GM21786 (cell line): ENCODE measurements around the gene CYP46A1.
A peak's percentile ranks its signal among the peaks of the same experiment; 100 is the strongest.
"Not testable (repeated sequence)": the region's sequence is repeated elsewhere in the genome, so short reads cannot be mapped to it uniquely, and the experiment has no call there.

Source experiments
- ATAC-seq: cut with Tn5 transposase; IDR thresholded peaks from one replicate; pipeline ENCODE4 v1.9.1; 2021; ENCODE audit not compliant: unreplicated experiment

The CYP46A1 gene

GRCh38 chr14:99656171-99656570 is 27.9 kb upstream of the CYP46A1 start:
- no peak for ATAC-seq

- ATAC-seq = no peak
Measured at GRCh38 chr14:99657645-99658155, 26.4 kb upstream of the CYP46A1 start.

GRCh38 chr14:99658218-99658845 is 25.8 kb upstream of the CYP46A1 start:
- no peak for ATAC-seq

DNA sequence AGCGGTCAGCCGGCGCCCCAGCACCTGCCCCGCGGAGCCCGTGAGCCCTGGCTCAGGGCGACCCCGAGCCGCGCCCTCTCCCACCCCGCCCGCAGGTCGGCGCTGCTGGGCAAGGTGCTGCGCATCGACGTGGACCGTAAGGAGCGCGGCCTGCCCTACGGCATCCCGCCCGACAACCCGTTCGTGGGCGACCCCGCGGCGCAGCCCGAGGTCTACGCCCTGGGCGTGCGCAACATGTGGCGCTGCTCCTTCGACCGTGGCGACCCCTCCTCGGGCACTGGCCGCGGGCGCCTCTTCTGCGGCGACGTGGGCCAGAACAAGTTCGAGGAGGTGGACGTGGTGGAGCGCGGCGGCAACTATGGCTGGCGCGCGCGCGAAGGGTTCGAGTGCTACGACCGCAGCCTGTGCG is 24.8 kb upstream of the CYP46A1 start:
- ATAC-seq = no peak

- no peak for ATAC-seq
Measured at GRCh38 chr14:99660006-99660566, 24.0 kb upstream of the CYP46A1 start.

DNA sequence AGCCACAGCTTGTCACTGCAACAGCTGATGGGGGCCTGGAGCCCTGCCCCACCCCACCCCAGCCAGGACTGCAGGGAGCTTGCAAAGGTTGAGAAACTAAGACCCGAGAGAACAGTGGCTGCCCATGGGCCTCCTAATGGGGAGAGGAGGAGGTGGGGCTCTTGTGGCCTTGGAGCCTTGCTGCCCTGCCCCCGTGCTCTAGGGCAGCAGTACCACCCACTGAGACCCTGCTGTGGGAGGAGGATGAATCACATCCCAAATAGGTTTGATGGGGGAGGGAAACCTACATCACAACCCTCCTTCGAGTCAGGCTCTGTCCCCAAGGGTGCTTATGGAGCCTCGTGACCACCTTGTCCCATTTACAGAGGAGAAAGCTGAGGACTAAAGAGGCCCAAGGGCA is 23.3 kb upstream of the CYP46A1 start:
- no peak for ATAC-seq

DNA sequence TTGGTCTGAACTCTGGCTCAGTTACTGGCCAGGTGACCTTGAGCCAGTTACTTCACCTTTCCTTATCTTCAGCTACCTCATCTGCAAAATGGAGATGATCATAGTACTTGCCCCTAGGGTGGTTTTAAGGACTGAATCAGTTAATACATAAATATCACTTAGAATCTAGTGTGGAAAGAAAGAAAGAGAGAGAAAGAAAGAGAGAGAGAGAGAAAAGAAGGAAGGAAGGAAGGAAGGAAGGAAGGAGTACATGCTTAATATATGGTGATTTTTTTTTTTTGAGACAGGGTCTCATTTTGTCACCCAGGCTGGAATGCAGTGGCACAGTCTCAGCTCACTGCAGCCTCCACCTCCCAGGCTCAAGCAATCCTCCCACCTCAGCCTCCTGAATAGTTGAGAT is 22.9 kb upstream of the CYP46A1 start:
- ATAC-seq = not testable (repeated sequence)

- ATAC-seq = no peak
Measured at GRCh38 chr14:99662846-99663245, 21.3 kb upstream of the CYP46A1 start.

DNA sequence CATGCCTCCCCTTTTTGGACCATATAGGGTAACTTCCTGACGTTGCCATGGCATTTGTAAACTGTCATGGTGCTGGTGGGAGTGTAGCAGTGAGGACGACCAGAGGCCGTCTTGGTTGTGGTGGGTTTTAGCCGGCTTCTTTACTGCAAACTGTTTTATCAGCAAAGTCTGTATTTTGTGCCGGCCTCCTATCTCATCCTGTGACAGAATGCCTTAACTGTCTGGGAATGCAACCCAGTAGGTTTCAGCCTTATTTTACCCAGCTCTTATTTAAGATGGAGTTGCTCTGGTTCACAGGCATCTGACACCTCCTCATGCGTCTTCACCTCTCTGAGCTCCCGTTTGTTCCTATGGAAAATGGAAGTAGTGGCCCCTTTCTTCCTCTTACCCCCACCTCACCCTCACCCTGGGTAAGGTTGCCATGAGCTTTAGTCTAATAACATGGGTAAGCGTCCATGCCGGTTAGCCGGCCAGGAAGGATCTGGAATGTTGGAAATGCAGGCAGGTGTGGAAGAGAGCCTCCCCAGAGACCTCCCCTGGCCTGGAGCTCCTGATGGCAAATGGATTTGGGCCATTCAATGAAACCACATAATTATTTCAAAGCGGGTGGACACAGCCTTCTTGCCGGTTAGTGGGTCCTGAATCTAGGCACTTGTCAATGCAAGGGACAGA is 20.6 kb upstream of the CYP46A1 start:
- ATAC-seq = no peak

DNA sequence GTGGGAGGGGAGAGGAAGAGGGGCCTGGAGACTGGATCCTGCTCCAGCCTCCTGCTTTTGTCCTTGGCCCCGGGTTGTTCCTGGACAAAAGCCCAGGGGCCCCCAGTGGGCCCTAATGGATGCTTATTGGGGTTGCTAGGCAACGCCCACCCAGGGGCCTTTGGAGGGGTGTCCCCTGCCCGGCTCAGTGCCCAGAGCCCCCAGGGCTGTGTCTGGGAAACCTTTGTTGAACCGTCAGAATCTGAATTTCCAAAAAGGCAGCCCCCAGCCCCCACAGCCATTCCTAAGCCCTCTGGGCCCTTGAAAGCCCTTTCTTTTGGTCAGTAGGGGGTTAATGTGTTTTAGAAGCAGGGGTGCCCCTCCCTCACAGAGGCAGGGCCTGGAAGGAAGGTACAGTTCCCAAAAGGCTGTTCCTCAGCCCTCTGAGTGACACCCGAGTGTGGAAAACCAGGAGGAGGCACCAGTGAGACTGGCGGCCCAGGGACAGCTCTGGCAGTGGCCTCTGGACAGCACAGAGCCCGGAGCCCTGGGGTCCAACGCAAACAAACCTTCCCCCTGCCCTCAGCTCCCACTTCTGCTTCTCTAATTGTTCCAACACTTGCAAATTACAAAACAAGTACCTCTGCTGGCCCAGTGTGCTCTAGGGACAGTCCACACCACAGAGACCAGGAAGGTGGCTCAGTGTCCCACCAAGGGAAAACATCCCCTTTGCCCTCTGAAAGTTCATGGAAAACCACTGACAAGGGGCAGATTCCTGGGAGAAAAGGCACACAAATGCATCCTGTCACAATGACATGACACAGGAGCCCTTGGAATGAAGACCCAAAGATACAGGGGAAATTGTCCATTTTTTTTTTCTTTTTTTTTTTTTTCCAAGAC is 19.8 kb upstream of the CYP46A1 start:
- ATAC-seq = no peak

GRCh38 chr14:99664937-99665273 is 19.2 kb upstream of the CYP46A1 start:
- peak; percentile 54 for ATAC-seq

DNA sequence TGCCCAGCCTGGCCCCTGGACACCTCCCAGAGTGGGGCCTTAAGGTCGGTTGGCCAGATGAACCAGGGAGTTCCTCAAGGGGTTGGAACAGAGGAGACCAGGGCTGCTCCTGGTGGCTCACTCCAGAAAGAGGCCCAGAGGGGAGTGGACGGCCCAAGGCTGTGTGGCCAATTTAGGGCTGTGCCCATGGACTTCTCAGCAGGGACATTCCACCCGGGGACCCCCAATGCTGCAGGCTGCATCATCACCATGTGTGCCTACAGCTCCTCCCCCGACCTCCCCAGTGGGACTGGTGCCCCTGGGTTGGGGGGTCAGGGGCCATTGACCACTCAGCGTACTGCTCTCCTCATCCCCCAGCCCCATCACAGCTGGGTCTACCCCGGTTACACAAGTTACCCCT is 17.6 kb upstream of the CYP46A1 start:
- ATAC-seq = no peak

- ATAC-seq = no peak
Measured at GRCh38 chr14:99667045-99667444, 17.1 kb upstream of the CYP46A1 start.

- ATAC-seq = no peak
Measured at GRCh38 chr14:99667821-99668220, 16.3 kb upstream of the CYP46A1 start.

DNA sequence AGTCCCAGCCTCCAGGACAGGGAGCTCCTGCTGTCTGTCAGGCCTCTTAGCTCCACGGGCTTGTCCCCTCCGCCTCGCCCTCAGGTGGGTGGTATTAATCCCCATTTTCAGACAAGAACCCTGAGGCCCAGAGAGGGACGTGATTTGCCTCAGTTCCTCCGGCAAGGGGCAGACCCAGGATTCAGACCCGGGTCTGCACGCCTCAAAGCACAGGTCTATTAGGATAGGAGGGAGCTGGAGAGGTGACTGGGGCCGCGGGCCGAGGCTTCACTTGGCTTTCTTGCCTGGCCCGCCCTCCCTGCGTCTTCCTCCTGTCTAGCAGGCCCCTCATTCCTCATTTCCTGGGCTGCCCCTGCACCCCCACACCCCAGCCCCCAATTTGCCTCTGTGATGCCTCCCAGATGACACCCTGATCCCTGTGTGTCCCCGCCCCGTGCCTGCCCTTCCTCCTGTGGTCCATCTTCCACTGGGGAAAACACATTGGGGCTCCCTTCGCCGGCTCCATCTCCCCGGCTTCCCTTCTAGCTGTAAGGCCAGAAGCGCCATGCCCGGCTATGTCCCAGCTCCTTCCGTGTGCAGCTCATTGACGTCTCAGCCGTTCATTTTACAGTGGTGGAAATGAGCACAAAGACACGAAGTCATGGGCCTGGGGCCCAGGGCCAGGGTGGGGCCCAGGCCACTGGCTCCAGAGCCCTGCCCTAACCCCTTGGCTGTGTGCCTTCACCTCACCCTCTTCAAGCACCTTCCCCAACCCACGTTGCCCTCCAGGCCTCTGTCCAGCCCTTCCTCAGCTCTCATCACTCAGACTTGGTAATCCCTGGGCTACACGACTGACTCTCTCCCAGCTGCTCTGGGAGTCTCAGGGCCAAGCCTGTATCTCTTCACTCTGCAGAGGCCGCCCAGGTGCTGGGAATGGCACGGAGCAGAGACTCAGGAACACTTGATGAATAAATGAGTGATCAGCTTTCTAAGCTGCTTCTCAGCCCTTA is 15.5 kb upstream of the CYP46A1 start:
- no peak for ATAC-seq

GRCh38 chr14:99670361-99671234 is 13.5 kb upstream of the CYP46A1 start:
- ATAC-seq = no peak

DNA sequence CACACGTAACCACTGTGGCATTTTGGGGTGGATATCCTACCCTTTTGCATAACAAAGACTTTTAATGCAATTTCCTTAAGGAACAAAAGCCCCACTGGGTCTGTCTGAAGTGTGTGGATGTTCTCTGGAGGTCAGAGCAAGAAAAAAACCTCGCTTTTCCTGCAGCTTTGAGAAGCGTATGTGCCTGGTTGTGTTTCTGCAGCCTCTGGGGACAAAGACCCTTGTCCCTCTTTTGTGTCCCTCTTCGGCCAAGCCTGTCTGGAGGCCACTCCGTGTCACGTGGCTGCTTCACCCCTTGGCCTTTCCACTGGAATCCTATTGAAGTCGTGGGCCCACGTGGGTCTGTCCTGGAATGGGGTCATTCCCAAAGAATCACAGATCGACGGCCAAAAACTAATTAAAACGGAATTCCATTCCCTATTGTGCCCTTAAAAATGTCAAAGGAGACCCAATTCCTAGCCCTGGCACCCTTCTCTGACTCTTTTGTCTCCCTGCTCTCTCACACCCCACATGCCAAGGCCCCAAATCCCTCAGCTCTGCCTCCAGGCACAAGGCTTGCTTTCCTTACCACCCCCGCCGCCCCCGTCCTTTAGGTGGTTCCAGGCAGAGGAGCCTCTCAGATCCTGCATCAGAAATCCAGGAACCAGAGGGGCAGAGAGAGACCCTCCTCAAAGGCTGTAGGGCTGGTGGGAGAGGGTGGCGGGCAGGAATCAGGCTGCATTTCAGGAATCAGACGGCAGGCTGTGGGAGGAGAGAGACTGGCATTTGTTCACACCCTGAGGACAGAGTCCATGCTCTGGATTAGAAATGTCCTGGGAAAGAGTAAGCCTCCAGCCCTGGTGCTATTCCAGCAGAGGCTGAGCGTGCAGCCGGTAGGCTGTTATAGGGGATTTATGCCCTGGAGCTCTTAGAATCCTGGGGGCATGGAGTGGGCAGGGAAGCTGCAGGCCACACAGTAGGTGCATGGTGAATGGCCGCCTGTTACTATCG is 12.6 kb upstream of the CYP46A1 start:
- no peak for ATAC-seq
